ENCODE measurements around the gene EYA4. TPM values are rescaled to one million over a fixed set of nuclear protein-coding genes. Genes with fewer than 3 reads are reported as not detected.
"Not testable (repeated sequence)": the region's sequence is repeated elsewhere in the genome, so short reads cannot be mapped to it uniquely, and the experiment has no call there.

EYA4 gene
- total RNA-seq, 1 experiment from 2014 or later = 10.0 TPM

DNA sequence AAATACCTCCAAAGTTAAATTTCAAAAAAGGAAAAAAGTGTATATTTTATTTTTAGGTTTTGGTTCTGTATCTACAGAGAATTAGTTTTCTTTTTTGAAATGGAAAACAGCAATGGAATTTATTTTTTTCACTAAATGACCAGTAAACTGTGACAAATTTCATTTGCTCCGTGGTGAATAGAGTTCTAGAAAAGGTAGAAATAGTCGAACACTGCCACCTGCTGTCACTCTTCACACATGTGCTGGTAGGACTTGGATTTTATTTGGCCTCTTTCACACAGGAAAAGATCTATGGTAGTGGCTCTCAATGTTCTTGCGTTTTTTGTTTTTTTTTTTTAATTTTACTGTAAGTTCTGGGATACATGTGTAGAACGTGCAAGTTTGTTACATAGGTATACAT is 312.5 kb downstream of the EYA4 start:
- Histone ChIP-seq H3K4me1 (ENCODE audit: insufficient read depth, low read length) (peaks cover 11% of the 10 kb centered on the region), H3K9me3 (ENCODE audit: low read length) (no peaks in the 10 kb centered on the region), H3K27ac (ENCODE audit: low read length) (no peak overlapping the region), H4K20me1 (ENCODE audit: low read length) (no peaks in the 10 kb centered on the region), H3K4me3 (ENCODE audit: low read length) (no peak overlapping the region), H3F3A (ENCODE audit: low read length, unreplicated experiment) (no peaks in the 10 kb centered on the region), H3K79me2 (ENCODE audit: low read length) (no peaks in the 10 kb centered on the region), H3K4me2 (ENCODE audit: low read length) (no peak overlapping the region), H2AFZ (ENCODE audit: low read length) (no peak overlapping the region), H3K9me2 (replicated peaks; ENCODE audit: low read length) (no peaks in the 10 kb centered on the region), H3K36me3 (ENCODE audit: low read depth, low read length) (no peaks in the 10 kb centered on the region), H3K27me3 (ENCODE audit: low read length) (no peaks in the 10 kb centered on the region), H3K9ac (ENCODE audit: low read length) (no peak overlapping the region)
- CTCF ChIA-PET = no interaction called here
- intact Hi-C loops (cut with micrococcal nuclease) = loop anchor here (1.0 to 5.0 kb wide), 5 partner anchors 371 to 731 kb away; no protein-coding TSS in a partner anchor
- TF ChIP-seq CTCF (conservative IDR thresholded peaks at IDR 0.05; ENCODE audit: low read depth, low read length) = peak; percentile 66
- TF ChIP-seq EZH2 (IDR thresholded peaks at IDR 0.05; ENCODE audit: low read length, unreplicated experiment) = no peak
- POLR2A ChIA-PET (ENCODE audit: unreplicated experiment) = no interaction called here
- peak; percentile 64 for ATAC-seq
- DNase-seq = peak; percentile 66
- no TSS peak for BruUV-seq (replicated peaks)

DNA sequence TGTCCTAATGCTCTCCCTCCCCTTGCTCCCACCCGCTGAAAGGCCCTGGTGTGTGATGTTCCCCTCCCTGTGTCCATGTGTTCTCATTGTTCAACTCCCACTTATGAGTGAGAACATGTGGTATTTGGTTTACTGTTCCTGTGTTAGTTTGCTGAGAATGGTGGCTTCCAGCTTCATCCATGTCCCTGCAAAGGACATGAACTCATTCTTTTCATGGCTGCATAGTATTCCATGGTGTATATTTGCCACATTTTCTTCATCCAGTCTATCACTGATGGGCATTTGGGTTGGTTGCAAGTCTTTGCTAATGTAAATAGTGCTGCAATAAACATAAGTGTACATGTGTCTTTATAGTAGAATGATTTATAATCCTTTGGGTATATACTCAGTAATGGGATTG is 313.0 kb downstream of the EYA4 start:
- DNase-seq; H4K20me1 ChIP-seq (ENCODE audit: low read length); H3K4me3 ChIP-seq (ENCODE audit: low read length); H3K9ac ChIP-seq (ENCODE audit: low read length); H3K9me2 ChIP-seq (replicated peaks; ENCODE audit: low read length); BruUV-seq (replicated peaks); H3K27me3 ChIP-seq (ENCODE audit: low read length); ATAC-seq; POLR2A ChIA-PET (ENCODE audit: unreplicated experiment); H2AFZ ChIP-seq (ENCODE audit: low read length); H3K79me2 ChIP-seq (ENCODE audit: low read length); H3K27ac ChIP-seq (ENCODE audit: low read length); H3F3A ChIP-seq (ENCODE audit: low read length, unreplicated experiment); H3K36me3 ChIP-seq (ENCODE audit: low read depth, low read length); H3K4me2 ChIP-seq (ENCODE audit: low read length); CTCF ChIA-PET; H3K9me3 ChIP-seq (ENCODE audit: low read length): not testable (repeated sequence)
- peaks cover 11% of the 10 kb centered on the region for H3K4me1 ChIP-seq (ENCODE audit: insufficient read depth, low read length)
- intact Hi-C loops (cut with micrococcal nuclease) = loop anchor here (5.0 kb wide), 1 partner anchor 372 kb away; no protein-coding TSS in a partner anchor

GRCh38 chr6:133555685-133556084 is 314.5 kb downstream of the EYA4 start:
- Histone ChIP-seq H3K79me2 (ENCODE audit: low read length) (no peaks in the 10 kb centered on the region), H3K9ac (ENCODE audit: low read length) (no peak overlapping the region), H4K20me1 (ENCODE audit: low read length) (no peaks in the 10 kb centered on the region), H3K27ac (ENCODE audit: low read length) (no peak overlapping the region), H3K4me3 (ENCODE audit: low read length) (no peak overlapping the region), H3F3A (ENCODE audit: low read length, unreplicated experiment) (no peaks in the 10 kb centered on the region), H2AFZ (ENCODE audit: low read length) (no peak overlapping the region), H3K9me2 (replicated peaks; ENCODE audit: low read length) (no peaks in the 10 kb centered on the region), H3K4me2 (ENCODE audit: low read length) (no peak overlapping the region), H3K36me3 (ENCODE audit: low read depth, low read length) (no peaks in the 10 kb centered on the region), H3K4me1 (ENCODE audit: insufficient read depth, low read length) (peaks cover 11% of the 10 kb centered on the region), H3K27me3 (ENCODE audit: low read length) (no peaks in the 10 kb centered on the region), H3K9me3 (ENCODE audit: low read length) (no peaks in the 10 kb centered on the region)
- no peak for TF ChIP-seq EZH2phosphoT487 (IDR thresholded peaks at IDR 0.05; ENCODE audit: borderline replicate concordance, low read length)
- TF ChIP-seq EZH2 (IDR thresholded peaks at IDR 0.05; ENCODE audit: low read length, unreplicated experiment) = no peak
- no peak for TF ChIP-seq CTCF (conservative IDR thresholded peaks at IDR 0.05; ENCODE audit: low read depth, low read length)
- POLR2A ChIA-PET (ENCODE audit: unreplicated experiment) = no interaction called here
- ATAC-seq (no peak), DNase-seq (no peak)
- CTCF ChIA-PET = no interaction called here
- no TSS peak for BruUV-seq (replicated peaks)
- intact Hi-C loops (cut with micrococcal nuclease) = no loop called here

All from PC-3 (cell line).